ENCODE results near the gene TRMT11.
A peak's percentile ranks its signal among the peaks of the same experiment; 100 is the strongest.
"Not testable (repeated sequence)": the region's sequence is repeated elsewhere in the genome, so short reads cannot be mapped to it uniquely, and the experiment has no call there.

The TRMT11 gene

DNA sequence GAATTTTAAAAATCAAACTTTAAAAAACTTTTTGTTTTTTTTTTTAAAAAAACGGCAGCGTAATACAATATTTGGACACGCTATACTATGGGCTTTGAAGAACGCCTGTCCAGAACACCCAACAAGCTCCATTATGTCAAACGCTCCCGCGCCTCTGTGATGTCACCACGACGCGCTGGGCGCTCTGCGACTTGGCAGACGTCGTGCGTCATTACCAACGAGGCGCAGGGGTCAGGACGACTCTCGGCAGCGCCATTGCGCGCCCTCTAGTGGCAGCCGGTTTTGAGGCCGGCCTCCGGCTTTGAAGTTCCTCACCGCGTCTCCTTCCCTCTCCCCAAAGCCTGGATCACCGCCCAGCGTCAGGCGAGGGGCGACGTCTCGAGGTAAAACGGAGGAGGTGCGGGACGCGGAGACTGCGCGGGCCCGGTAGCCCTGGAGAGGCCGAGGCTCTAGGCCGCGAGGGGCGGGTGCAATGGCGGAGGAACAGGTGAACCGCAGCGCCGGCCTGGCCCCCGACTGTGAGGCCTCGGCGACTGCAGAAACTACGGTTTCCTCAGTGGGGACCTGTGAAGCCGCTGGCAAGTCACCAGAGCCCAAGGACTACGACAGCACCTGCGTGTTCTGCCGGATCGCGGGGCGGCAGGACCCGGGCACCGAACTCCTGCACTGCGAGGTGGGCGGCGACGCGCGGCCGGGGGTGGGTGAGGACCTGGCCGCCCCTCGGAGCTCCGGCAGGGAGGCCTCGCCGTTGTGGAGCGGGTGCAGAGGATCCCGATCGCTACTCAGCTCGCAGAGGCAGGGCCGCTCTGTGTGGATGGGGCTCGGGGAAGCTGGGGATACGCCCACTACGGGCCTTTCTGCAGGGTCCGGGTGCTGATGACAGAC, 29.6 kb upstream of the TRMT11 start, which contains the start of gene HINT3:
HINT3 (plus strand) TSS at position 265 of the 885 bp plus-strand sequence; CDS start at position 473, 208 bp downstream.
- DNase-seq (ENCODE audit: low spot score) = peak; percentile 95

DNA sequence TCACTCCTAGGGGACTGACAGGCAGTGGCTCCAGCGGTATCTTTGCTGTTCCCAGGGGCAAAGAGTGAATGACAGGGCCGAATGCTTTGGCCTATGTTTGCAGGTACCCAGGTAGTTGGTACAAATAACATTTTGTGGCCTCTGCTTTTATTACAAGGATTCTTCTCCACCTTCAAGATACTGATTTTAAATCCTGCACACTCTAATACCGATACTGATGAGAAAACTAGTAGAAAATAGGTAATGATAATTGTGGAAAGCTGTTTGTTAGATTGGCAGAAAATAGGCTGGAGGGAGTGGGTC, 29.0 kb upstream of the TRMT11 start:
- no peak for DNase-seq (ENCODE audit: low spot score)

DNA sequence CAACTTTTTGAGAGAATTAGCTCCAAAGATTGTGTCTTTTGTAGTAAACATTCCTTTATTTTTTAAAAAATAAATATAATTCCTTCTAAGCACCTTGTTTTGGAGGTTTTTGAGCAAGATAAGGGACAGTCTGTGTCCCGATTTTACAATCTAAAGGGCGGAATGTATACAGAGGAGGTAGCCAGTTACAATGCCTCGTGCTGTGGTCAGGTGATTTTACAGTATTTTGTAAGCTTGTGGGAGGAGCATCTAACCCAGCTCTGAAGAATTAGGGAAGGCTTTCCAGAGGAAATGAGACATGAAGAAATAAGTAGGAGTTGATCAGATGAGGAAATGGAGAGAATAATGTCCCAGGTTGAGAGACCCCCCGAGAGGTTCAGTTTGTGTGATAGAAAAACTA, 28.5 kb upstream of the TRMT11 start:
- DNase-seq (ENCODE audit: low spot score) = peak; percentile 33

DNA sequence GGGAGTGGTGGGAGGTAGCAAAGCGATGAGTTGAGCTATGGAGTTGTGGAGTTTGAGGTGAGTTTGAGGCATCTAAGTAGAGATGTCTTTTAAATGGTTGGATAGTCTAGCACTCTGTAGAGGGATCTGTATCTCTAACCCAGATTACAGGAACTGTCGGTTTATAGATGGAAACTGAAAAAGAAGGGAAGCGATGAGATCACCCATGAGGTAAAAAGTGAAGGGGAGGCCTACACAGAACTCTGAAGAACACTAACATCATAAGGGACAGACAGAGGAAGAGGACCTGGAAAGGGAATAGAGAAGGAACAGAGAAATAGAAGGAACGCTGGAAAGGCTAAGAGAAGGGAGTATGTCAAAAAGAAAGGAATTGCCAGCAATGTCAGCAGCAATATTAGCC, 27.3 kb upstream of the TRMT11 start:
- DNase-seq (ENCODE audit: low spot score) = no peak

DNA sequence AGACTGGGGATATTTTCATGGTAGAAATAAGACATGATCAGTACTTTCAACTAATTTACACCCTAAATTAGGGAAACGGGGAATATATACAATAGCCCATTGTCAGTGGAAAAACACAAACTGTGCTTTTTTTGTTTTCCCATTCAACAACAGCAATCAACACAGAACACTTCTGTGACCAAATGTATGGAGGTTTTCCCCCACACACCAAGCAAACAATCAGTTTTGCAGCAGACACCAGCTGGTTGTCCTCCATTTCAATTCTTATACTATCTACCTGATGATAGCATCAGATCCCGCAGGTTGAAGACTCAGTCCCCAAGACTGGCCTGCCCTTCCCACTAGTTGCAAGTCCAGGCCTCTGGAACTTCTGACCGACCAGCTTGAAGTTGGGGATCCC, 25.2 kb upstream of the TRMT11 start:
- no peak for DNase-seq (ENCODE audit: low spot score)

DNA sequence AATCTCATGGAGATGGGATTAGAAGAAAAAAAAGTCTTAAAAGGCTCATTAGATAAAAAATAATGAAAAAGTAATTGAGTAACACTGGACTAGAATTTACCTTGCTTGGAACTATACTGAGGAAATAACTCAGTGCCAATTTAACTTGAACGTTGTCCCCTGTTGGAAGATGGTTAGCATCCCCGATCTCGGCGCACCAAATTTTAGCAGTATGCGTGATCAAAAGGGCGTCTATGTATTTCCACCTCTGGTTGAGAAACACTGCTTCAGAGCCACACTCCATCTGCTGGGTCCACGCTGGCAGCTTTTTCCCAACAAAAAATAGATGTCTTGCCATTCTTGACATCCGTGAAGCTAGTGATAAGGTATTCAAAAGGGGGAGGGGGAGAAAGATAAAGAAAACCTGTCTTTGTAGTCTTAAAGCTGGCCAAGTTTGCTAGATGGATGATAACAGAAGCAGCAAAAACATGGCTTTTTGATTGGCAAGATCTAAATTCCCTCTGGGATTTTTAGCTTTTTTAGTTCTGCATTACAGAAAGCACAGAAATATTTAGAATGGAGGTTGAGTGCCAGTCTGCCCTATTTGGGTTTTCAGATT, 23.3 kb upstream of the TRMT11 start:
- DNase-seq (ENCODE audit: low spot score) = no peak

DNA sequence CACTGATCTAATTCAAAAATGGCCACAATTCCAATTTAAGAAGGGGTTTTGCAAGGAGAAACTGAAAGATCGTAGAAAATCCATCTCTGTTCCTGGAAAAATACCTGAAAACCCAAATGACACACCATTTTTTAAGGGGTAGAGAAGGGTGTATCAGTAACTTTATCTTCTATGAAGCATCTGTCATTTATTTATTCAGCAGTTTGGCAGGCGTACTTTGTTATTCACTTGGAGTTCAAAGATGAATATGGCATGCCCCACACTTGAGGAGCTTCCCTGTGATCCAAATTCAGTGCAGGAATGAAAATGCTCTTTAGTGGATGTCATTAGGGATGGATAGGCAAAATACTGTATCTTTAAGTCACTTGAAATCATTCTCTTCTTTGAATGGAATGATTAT, 22.5 kb upstream of the TRMT11 start:
- no peak for DNase-seq (ENCODE audit: low spot score)

DNA sequence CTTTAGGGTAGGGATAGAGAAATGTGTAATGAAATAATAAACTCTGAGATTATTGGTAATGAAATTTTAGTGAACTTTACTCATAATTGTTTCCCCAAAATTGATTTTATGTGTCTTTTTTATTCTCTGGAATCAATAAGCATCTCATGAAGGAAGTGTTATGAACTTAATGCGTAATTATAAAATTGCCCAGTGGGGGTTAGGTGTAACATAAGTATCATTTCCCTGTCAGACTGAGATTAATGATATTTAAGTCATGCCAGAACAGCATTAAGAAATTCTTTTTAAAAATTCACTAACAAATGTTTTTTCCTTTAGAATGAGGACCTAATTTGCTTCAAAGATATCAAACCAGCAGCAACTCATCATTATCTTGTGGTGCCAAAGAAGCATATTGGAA, 19.8 kb upstream of the TRMT11 start:
- DNase-seq (ENCODE audit: low spot score) = no peak

DNA sequence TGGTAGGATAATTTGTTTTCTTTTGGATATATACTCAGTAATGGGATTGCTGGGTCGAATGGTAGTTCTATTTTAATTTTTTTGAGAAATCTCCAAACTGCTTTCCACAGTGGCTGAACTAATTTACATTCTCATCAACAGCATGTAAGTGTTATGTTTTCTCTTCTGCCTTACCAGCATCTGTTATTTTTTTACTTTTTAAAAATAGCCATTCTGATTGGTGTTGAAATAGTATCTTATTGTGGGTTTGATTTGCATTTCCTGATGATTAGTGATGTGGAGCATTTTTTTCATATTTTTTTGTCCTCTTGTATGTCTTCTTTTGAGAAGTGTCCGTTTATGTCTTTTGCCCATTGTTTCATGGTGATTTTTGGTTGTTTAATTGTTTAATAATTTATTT, 17.8 kb upstream of the TRMT11 start:
- no peak for DNase-seq (ENCODE audit: low spot score)

DNA sequence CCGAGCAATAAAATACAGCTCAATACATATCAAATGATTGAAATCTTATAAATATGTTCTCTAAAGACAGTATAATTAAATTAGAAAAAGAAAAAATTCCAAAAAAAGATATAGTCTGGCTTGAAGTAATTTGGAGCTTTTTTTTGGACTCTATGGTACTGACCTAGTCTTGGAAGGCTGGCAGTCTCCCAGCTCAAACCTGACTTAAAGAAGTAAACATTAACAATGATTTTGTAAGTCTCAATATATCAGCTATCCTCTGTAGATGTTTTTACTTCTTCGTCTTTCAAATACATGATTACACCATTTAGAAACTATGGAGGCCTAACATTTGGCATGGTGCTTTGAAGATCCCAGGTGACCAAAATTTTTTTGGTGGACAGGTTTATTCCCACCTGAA, 15.6 kb upstream of the TRMT11 start:
- no peak for DNase-seq (ENCODE audit: low spot score)

DNA sequence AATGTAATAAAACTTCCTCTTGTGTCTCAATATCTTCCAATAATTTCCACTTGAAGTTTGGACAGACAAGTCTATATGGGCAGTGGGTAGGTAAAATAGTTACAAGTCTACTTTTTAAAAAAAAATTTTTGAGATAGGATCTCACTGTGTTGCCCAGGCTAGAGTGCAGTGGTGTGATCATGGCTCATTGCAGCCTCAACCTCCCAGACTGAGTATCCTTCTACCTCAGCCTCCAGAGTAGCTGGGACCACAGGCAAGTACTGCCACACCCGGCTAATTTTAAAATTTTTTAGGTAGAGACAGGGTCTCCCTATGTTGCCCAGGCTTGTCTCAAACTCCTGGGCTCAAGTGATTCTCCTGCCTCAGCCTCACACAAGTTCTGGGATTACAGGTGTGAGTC, 13.9 kb upstream of the TRMT11 start:
- DNase-seq (ENCODE audit: low spot score) = not testable (repeated sequence)

DNA sequence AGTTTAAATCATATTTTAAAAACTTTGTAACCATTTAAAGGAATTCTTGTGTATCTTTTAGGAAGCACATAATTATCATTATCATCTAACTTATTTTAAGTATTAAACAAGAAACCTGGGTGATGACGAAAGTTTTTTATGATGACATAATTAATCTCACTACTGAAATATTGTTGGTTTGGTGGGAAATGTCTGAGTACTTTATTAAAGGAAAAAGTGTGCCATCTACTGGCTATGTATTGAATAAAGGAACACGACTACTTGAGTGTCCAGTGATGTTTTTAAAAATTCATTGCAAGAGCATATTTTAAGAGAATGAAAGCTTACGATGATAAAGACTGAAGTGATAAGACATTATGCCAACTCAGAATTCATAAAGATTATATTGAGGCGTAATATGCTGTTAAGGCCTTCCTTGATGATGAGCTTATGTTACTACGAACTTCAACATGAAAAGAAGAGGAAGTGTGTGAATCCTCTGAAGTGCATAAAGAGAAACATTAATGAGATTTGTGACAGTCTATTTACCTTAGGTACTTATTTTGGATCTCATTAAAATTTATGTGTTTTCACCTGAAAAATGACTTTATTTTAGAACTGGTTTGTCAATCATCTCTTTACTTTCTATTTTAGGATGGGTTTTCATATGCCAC, 12.0 kb upstream of the TRMT11 start:
- DNase-seq (ENCODE audit: low spot score) = peak; percentile 54

DNA sequence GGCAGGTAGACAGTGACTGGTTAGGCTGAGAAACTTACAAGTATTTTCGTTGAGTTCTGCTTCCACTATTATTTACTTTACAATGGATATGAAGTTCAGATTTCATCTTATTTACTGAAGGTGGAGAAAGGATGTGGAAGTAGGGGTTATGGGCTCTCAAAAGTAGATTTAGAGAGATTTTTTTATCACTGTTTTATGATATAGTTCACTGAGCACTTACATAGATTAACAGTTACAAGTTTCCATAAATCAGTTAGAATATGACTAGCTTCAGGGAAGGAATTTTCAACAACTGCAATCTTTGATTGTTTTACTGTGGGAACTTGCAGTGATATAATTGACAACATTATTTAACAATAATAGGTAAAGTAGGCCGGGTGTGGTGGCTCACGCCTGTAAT, 7.2 kb upstream of the TRMT11 start:
- no peak for DNase-seq (ENCODE audit: low spot score)

DNA sequence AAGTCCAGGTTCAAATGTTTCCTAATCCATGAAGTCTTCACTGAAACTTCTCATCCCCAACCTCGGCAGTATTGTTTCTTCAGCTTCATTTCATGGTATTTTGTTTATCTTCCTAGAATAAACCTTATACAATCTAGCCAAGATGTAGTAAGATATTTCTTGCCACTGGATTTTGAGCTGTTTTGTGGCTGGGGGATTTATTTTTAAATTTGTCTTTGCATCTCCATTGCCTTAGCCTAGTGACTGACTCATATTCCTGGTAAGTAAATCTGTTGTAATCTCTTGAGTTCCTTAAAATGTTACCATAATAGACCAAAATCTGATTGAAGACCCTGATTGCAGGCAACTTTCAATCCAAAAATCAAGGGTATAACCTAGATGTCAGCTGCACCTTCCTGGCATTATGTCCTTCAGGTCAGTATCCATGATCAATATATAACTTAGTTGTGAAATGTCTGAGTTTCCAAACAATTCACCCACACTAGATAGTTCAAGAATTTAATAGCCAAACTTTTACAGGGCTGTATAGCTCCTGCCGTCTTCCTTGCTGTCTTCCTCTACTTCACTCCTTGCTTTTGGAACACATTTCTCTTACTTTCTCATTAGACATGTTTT, 4.7 kb upstream of the TRMT11 start:
- DNase-seq (ENCODE audit: low spot score) = no peak

DNA sequence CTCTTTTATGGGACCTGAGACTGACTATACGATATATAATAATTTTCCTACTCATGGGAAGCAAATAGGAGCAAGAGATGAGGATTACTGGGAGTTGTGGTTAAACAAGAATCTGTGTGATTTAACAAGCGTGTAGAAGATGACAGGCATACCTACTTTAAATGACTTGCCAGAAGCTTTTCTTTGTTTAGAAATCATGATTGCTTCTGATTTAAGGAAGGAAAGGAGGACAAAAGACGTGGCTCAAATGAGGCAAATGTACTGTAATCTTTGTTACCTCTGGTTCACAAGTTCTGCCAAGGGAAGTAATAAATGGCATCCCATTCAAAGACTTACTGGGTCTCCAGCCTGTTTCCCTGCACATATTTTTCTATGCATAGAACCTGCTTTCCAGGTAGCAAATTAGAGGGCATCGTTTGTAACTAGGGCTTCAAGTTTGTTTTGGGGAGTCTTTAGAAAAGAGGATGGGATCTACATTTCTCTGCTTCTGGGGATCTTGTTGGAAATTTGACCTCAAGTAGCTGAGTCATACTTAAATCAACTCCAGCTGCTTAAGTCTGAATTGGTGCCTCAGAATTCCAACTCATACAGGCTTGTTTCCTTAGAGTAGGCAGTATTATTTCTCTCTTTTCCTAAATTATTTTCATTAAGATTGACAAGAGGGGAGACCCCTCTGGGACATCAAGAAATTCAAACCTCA, 2.9 kb upstream of the TRMT11 start:
- DNase-seq (ENCODE audit: low spot score) = peak; percentile 67

DNA sequence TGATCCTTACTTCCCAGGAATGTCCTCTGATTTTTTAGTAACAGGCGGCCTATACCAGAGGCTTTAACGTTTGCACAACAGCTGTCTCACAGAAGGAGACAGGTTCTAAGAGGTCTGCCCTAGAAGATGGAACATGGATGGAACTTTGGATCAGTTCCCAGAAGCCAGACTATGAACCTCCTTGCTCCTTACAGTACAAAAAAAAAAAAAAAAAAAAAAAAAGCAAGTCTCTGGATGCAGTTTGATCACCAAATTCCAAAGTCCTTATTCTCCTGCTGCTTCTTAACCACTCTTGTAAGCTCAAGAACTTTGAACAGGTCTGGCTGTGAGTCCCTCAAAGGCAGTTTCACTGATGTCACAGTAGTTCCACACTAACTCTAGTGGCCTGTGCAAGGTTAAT, 2.0 kb upstream of the TRMT11 start:
- DNase-seq (ENCODE audit: low spot score) = peak; percentile 59

DNA sequence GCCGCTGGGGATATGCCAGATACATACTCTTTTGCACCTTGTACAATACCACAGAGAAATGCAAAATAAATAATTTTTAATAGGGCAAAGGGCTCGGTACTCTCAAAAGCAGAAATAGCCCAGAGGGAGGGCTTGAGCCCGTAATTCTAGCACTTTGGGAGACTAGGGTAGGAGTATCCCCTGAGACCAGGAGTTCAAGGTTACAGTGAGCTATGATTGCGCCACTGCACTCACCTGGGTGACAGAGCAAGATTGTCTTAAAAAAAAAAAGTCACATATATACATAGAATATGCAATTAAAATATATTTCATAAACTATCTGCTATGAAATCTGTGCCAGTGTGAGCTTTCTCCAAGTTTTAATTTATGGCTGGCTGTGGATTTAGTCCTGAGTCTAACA, 818 bp upstream of the TRMT11 start:
- no peak for DNase-seq (ENCODE audit: low spot score)

DNA sequence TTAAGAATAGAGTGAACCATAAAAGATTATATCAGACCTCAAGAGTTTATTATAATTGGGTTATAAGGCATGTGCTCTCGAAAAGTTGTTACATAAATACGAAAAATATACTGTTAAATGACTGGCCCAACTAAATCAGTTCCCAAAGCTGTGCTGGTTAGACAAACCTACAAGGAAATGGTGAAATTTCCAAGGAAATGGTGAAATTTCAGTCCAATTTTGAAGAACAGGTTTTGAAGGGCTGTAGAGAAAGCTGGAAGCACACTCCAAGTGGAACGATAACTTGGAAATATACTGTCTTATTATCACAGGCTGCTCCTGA, 400 bp upstream of the TRMT11 start:
- DNase-seq (ENCODE audit: low spot score) = no peak

DNA sequence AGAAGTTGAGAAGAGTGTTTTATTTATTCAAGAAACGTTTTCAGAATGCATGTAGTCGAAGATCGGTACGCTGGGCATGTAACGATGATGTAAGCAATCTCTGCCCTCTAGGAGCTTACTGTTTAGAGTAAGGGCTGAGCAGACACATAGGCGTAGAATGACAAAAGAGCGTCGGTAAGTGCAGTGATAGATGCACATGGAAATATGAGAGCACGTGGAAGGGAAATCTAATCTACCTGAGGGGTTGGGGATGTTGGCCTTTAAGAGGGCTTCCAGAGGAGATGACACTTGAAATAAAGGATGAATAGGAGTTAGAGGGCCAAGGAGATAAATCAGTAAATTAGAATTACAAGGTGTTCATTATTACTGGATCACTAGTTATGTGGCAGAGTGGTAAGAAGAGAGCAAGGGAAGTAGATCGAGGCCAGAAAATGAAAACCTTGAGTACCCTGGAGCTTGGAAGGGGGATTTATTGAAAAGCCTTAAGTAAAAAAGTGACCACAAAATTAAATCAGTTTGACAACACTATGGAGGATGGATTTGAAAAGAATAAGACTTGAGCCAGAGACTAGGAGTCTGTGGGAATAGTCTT, 782 bp downstream of the TRMT11 start:
- no peak for DNase-seq (ENCODE audit: low spot score)

DNA sequence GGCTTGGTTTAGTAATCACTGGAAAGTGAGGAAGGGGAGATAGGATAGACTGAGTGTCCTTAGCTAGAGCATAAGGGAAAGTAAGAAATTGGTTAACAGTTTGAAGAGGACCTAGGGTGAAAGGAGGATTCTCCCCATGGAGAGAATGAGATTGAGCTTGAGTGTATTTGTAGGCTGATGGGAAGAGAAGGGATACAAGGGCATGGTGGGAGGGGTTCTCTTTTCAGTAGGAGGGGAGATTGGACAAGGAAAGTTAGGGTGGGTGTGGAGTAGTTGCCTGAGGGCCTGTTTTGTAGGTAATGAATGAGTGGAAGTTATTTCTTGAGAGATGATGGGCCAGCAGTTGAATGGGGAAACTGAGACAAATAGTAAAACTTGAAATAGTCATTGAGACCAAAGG, 1.9 kb downstream of the TRMT11 start:
- DNase-seq (ENCODE audit: low spot score) = no peak

DNA sequence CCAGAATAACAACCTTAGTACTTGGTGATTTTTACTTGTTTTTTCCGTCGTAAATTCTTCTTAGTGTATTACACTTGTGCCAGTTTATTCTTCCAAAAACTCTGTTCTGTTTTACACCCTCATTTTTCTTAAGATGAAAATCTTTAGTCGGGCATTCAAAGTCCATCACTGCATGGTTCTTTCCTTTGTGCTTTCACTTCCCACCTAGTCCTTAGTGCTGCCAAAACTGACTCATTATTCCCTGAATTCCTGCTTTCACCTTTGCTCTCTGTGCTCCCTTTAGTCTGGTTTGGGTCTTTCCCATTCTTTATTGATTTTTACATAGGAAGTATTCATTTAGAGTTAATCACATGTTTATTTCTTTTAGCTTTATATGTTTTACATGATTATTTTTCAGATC, 3.3 kb downstream of the TRMT11 start:
- DNase-seq (ENCODE audit: low spot score) = no peak

DNA sequence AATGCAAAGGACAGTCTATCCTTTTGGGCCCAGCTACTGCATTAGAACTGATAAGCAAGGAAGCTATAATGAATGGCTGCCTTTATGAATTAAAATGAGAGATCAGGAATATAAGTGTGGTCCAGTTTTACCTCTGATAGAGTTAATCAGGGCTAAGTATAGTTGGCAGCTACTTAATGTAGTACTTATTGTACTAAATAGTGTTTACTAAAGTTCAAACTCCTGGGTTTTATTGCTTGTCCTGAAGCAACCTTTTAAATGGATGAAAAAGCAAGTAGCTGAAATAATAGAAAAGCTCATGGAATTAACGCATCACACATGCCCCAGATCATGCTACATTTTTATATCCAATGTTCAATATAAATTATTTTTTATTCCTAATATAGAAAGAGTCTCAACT, 5.3 kb downstream of the TRMT11 start:
- DNase-seq (ENCODE audit: low spot score) = no peak
